HepG2 (cell line): Measurements from ENCODE around the gene PDIA4. TPM values are rescaled to one million over a fixed set of nuclear protein-coding genes. Genes with fewer than 3 reads are reported as not detected.

Source experiments
- ATAC-seq: fragments of 200-7000 bp; cut with Tn5 transposase; 3 replicates; pipeline ENCODE4 v1.9.1; 2020; ENCODE audit warnings: mild to moderate bottlenecking, moderate library complexity
- BruUV-seq: library from RNA; stranded (reverse); fragments of 400-500 nt; replicated peaks from 2 replicates; lab custom pipeline; 2021; lab: Mats Ljungman, UMichigan
- CTCF ChIA-PET: fragments of 300-600 bp; formaldehyde crosslinking; extraction: SDS; loops from one replicate; lab custom pipeline; 2021; ENCODE audit warnings: low total read pairs, inconsistent platforms, low intra/inter-chr PET ratio; lab: Yijun Ruan, JAX
- POLR2A ChIA-PET: fragments of 350-600 bp; sonication (Branson Sonifier 250); formaldehyde crosslinking; loops from one replicate; lab custom pipeline; 2020; ENCODE audit warnings: antibody characterized with exemption, inconsistent platforms; lab: Yijun Ruan, JAX
- DNase-seq: peaks from one replicate; pipeline ENCODE4 v3.0.0-alpha.2; 2015; ENCODE audit warnings: low spot score
- FAIRE-seq: peaks from 3 replicates; lab custom pipeline; 2011; peaks lifted over from hg19 to GRCh38; lab: Jason Lieb, UNC
- H2AFZ ChIP-seq: one replicate; pipeline ENCODE4 v1.6.1; 2011; ENCODE audit warnings: low read length, inconsistent platforms
- H3K27ac ChIP-seq: fragments of 300-600 bp; 3 replicates; pipeline ENCODE4 v1.8.0; 2011; ENCODE audit warnings: mixed run types, mild to moderate bottlenecking, mixed read lengths, low read length, inconsistent platforms; ENCODE audit not compliant: insufficient read depth; ENCODE audit errors: extremely low read length
- H3K27me3 ChIP-seq, 2 experiments: fragments of 200-600 bp in 1 of 2; 2 replicates in 1 of 2; 3 replicates in 1 of 2; pipeline versions ENCODE4 v1.6.0 to v1.8.0; 2011; ENCODE audit warnings: low read length in 2 of 2, mild to moderate bottlenecking in 2 of 2, moderate library complexity in 2 of 2, inconsistent platforms in 1 of 2; ENCODE audit not compliant: insufficient read depth in 2 of 2, control insufficient read depth in 1 of 2
- H3K36me3 ChIP-seq, 2 experiments: fragments of 200-600 bp in 1 of 2; replicated peaks in 1 of 2; 2 replicates in 1 of 2; 3 replicates in 1 of 2; pipeline versions ENCODE4 v1.5.1 to v1.8.0; 2011; ENCODE audit warnings: low read length in 2 of 2, inconsistent platforms in 1 of 2; ENCODE audit not compliant: insufficient read depth in 2 of 2, control insufficient read depth in 1 of 2
- H3K4me1 ChIP-seq: 2 replicates; pipeline ENCODE4 v1.5.1; 2012; ENCODE audit warnings: low read length, inconsistent platforms; ENCODE audit not compliant: insufficient read depth
- H3K4me2 ChIP-seq: 2 replicates; pipeline ENCODE4 v1.6.0; 2011; ENCODE audit warnings: low read depth, low read length, inconsistent platforms
- H3K4me3 ChIP-seq, 3 experiments: fragments of 200-600 bp in 1 of 3; sonication (generic), shearing (Covaris generic) in 1 of 3; replicated peaks in 1 of 3; 2 replicates each; pipeline ENCODE4 v1.5.1; 2011 to 2016; ENCODE audit warnings: low read length in 3 of 3, inconsistent platforms in 2 of 3, low read depth in 2 of 3, mild to moderate bottlenecking in 2 of 3, control low read depth in 1 of 3, mixed read lengths in 1 of 3; ENCODE audit not compliant: insufficient read depth in 1 of 3
- H3K79me2 ChIP-seq: one replicate; pipeline ENCODE4 v1.6.1; 2011; ENCODE audit warnings: low read length, inconsistent platforms; ENCODE audit not compliant: insufficient read depth
- H3K9ac ChIP-seq: 2 replicates; pipeline ENCODE4 v1.6.0; 2011; ENCODE audit warnings: mild to moderate bottlenecking, low read depth, low read length, inconsistent platforms; ENCODE audit not compliant: insufficient read depth
- H3K9me3 ChIP-seq: 2 replicates; pipeline ENCODE4 v1.5.1; 2012; ENCODE audit warnings: mild to moderate bottlenecking, low read length
- H4K20me1 ChIP-seq: 2 replicates; pipeline ENCODE4 v1.6.0; 2011; ENCODE audit warnings: inconsistent platforms, mild to moderate bottlenecking, low read length, moderate library complexity; ENCODE audit not compliant: insufficient read depth
- AGO2 ChIP-seq: fragments of 200-400 bp; formaldehyde crosslinking; optimal IDR thresholded peaks from 2 replicates; pipeline ENCODE3; 2017; ENCODE audit warnings: mild to moderate bottlenecking, low read depth, low read length, moderate library complexity
- HDAC2 ChIP-seq: sonication (generic); formaldehyde crosslinking; IDR thresholded peaks from 2 replicates; pipeline ENCODE4 v1.4.0; 2020; ENCODE audit warnings: missing genetic modification reagents
- JARID2 ChIP-seq: sonication (generic); formaldehyde crosslinking; IDR thresholded peaks from 2 replicates; pipeline ENCODE4 v1.8.1; 2023; ENCODE audit warnings: missing genetic modification reagents, inconsistent platforms; ENCODE audit not compliant: insufficient replicate concordance
- KDM2A ChIP-seq: sonication (generic); formaldehyde crosslinking; IDR thresholded peaks from 2 replicates; pipeline ENCODE4 v1.4.0; 2020; ENCODE audit warnings: low read depth, missing genetic modification reagents, borderline replicate concordance
- POLR2G ChIP-seq: fragments of 200-400 bp; formaldehyde crosslinking; IDR thresholded peaks from 2 replicates; pipeline ENCODE4 v1.6.1; 2018; ENCODE audit warnings: mild to moderate bottlenecking, low read depth, low read length, moderate library complexity
- ZNF652 ChIP-seq: IDR thresholded peaks from 2 replicates; pipeline ENCODE4 v1.6.1; 2016; ENCODE audit warnings: low read depth, borderline replicate concordance
- ZNF713 ChIP-seq: sonication (generic); formaldehyde crosslinking; IDR thresholded peaks from 2 replicates; pipeline ENCODE4 v1.4.0; 2020; ENCODE audit warnings: mild to moderate bottlenecking, missing genetic modification reagents
- WGBS: methylation state at CpG from one replicate; pipeline ENCODE4 v1.1.6; 2017; ENCODE audit warnings: low lambda C conversion rate; 5-methylcytosine and 5-hydroxymethylcytosine counted together
- in situ Hi-C: cut with HindIII; loops from 2 replicates; pipeline ENCODE4 v1.10.0; 2017; ENCODE audit warnings: low pct_unique_long_range_greater_than_20kb; ENCODE audit not compliant: extremely low pct_ligation_motif_present
- intact Hi-C: fragments of 100-400 bp; cut with micrococcal nuclease; formaldehyde crosslinking; loops from one replicate; pipeline ENCODE4 v1.10.0; 2022; ENCODE audit not compliant: unreplicated experiment
- polyA plus RNA-seq, 8 experiments: library from polyadenylated mRNA; depleted of rRNA in 3 of 8; stranded (reverse) in 7 of 8; unstranded in 1 of 8; fragments of >200 nt; fragmentation: Illumina TruSeq in 4 of 8; extraction: Trizol in 4 of 8; gene quantifications; 2 replicates each; pipeline versions ENCODE4 v1.2.1 to v1.2.3, GENCODE V29; 2011 to 2016; ENCODE audit warnings: low read depth in 4 of 8, missing spikeins in 1 of 8, mixed read lengths in 1 of 8; ENCODE audit not compliant: insufficient read depth in 1 of 8
- total RNA-seq, 5 experiments: library from RNA; depleted of rRNA; stranded (reverse); fragments of >200 nt; fragmentation: Illumina TruSeq; extraction: Trizol; gene quantifications; 2 replicates each; pipeline ENCODE4 v1.2.3, GENCODE V29; 2016; ENCODE audit warnings: low read depth in 1 of 5

PDIA4 gene
- total and polyA plus RNA-seq, 2 of the 13 experiments (the other 11 are each of a cell fraction or from before 2014, with no cell fraction given): 278 to 402 TPM

DNA sequence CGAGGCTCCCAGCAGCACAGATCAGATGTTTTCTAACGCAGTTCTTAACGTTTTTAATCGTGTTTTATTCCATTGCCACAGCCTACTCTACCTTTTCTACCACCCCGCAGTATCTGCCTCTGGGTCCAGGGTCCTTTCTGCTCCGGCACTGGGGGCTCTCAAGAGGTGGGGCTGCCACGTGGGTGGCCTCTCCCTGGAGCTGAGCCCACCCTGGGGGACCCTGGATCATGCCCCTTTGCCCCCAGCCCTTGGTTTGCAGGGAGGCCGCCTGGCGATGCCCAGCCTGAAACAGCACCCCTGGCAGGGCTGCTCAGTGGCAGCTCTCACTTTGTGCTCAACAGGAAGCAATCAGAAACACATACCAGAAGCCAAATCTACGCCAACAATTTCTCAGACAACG, 25.3 kb downstream of the PDIA4 start:
- no peaks in the 10 kb centered on the region for H4K20me1 ChIP-seq
- ChIA-PET CTCF (no interaction called here), POLR2A (no interaction called here)
- DNase-seq (no peak), FAIRE-seq (no peak), ATAC-seq (no peak)
- peaks cover 6% of the 10 kb centered on the region; the same call in 1 of the 2 replicates for H3K4me1 ChIP-seq
- no peak overlapping the region for H2AFZ ChIP-seq
- peaks cover 28 to 52% of the 10 kb centered on the region in 2 experiments for H3K36me3 ChIP-seq
- H3K9ac ChIP-seq: no peak overlapping the region
- no peaks in the 10 kb centered on the region for H3K9me3 ChIP-seq
- 90% methylated on average over 11 of the region's 11 CpGs for WGBS
- no peak overlapping the region for H3K4me3 ChIP-seq
- intact Hi-C loops (no loop called here), in situ Hi-C loops (loop anchor here (5.0 kb wide), 1 partner anchor 59 kb away; no protein-coding TSS in a partner anchor)
- no peak overlapping the region for H3K4me2 ChIP-seq
- no TSS peak for BruUV-seq
- no peaks in the 10 kb centered on the region for H3K27me3 ChIP-seq
- H3K79me2 ChIP-seq: no peaks in the 10 kb centered on the region
- TF ChIP-seq POLR2G (0 out of 2 replicates have a peak, but pooled peaks have one; percentile 31), ZNF713 (CRISPR knock-in tag) (no peak)
- no peak overlapping the region for H3K27ac ChIP-seq

DNA sequence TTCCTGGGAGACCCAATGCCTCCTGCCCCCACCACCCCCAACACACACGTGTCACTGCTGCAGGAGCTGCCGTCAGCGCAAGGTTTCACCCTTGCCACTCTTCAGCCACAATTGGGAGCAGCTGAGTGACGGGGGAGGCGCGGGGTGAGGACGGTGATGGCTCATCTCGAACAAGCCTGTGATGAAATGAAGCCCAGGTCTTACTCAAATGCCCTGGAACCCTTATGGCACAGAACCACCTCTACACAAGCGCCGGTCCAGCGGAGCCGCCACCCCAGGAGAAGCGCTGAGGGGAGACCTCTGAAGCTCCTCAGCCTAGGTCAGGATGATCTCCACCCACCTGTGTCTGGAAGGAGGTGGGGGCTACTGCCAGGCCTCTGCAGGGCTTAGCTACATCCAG, 25.7 kb downstream of the PDIA4 start:
- H3K4me3 ChIP-seq: no peak overlapping the region
- H3K4me1 ChIP-seq: peaks cover 6% of the 10 kb centered on the region; the same call in 1 of the 2 replicates
- POLR2A ChIA-PET: no interaction called here
- no peak overlapping the region for H2AFZ ChIP-seq
- no peak for FAIRE-seq
- H3K9ac ChIP-seq: no peak overlapping the region
- intact Hi-C loops: no loop called here
- no TSS peak for BruUV-seq
- no peak overlapping the region for H3K4me2 ChIP-seq
- CTCF ChIA-PET: no interaction called here
- TF ChIP-seq KDM2A (CRISPR knock-in tag) (no peak), ZNF652 (CRISPR knock-in tag) (no peak), JARID2 (CRISPR knock-in tag) (no peak), HDAC2 (CRISPR knock-in tag) (no peak), AGO2 (peak; percentile 79)
- no peaks in the 10 kb centered on the region for H3K27me3 ChIP-seq
- no peak overlapping the region for H3K27ac ChIP-seq
- no peak for DNase-seq
- no peaks in the 10 kb centered on the region for H3K9me3 ChIP-seq
- no peaks in the 10 kb centered on the region for H3K79me2 ChIP-seq
- 96% methylated on average over 13 of the region's 13 CpGs for WGBS
- no peaks in the 10 kb centered on the region for H4K20me1 ChIP-seq
- peaks cover 24 to 48% of the 10 kb centered on the region in 2 experiments for H3K36me3 ChIP-seq
- in situ Hi-C loops: loop anchor here (5.0 kb wide), 1 partner anchor 60 kb away; no protein-coding TSS in a partner anchor
- no peak for ATAC-seq
